ENCODE measurements around the gene PANK4. TPM values are rescaled to one million over a fixed set of nuclear protein-coding genes. Genes with fewer than 3 reads are reported as not detected.
A peak's percentile ranks its signal among the peaks of the same experiment; 100 is the strongest.
"Not testable (repeated sequence)": the region's sequence is repeated elsewhere in the genome, so short reads cannot be mapped to it uniquely, and the experiment has no call there.

Gene PANK4
- total RNA-seq, 4 donors from 2014 or later: 43.4 to 82.5 (median 70.5) TPM

DNA sequence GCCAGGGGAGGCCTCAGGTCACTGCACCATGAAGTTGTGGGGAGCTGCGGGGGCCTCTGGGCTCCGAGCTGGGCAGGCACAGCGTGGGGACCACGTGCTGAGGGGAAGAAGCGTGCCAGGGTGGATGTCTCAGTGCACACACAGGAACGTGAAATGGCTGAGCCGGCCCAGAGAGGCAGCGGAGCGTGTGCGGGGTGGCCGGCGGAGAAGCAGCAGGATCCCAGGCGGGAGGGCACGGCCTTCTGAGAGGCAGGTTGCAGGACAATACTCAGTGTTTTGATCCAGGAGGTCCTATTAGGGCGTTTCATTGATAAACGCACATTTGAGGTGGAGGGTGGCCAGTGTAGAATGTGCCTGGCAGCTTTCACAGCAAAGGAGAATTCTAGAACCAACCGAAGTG, 42.7 kb upstream of the PANK4 start:
- H3K4me3 ChIP-seq: no peak overlapping the region
- TF ChIP-seq POLR2A (IDR thresholded peaks at IDR 0.05): no peak
- TF ChIP-seq, protein P1, sequence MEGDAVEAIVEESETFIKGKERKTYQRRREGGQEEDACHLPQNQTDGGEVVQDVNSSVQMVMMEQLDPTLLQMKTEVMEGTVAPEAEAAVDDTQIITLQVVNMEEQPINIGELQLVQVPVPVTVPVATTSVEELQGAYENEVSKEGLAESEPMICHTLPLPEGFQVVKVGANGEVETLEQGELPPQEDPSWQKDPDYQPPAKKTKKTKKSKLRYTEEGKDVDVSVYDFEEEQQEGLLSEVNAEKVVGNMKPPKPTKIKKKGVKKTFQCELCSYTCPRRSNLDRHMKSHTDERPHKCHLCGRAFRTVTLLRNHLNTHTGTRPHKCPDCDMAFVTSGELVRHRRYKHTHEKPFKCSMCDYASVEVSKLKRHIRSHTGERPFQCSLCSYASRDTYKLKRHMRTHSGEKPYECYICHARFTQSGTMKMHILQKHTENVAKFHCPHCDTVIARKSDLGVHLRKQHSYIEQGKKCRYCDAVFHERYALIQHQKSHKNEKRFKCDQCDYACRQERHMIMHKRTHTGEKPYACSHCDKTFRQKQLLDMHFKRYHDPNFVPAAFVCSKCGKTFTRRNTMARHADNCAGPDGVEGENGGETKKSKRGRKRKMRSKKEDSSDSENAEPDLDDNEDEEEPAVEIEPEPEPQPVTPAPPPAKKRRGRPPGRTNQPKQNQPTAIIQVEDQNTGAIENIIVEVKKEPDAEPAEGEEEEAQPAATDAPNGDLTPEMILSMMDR (IDR thresholded peaks at IDR 0.05): no peak
- peaks cover 0 to 4% of the 10 kb centered on the region in 2 donors for H3K27me3 ChIP-seq

DNA sequence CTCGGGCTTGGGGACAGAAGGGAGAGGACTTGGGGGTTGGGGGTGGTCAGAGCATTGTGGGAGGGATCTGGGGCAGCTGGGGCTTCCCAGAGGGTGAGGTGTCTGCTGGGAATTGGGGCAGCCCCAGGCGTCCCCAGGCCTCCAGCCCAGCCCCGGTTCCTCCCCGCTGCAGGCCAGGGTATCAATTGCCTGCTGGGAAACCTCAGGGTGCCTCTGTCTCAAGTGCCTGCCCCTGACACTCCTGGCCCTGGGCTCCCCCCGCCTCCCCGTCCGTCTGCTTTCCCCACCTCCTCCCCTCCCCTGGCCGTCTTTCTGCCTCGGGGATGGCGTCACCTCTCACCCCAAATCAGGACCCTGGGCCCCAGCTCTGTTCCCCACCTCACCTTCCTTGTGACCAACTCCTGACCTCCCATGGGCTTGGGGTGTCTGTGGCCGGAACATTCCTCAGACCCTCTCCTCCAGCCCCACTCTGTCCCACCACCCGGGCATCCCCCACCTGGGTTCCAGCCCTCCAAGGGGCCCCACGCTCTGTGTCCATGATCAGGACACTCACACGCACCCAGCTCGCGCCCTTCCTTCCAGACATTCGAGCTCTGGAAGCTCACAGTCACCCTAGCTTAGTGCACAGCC, 41.9 kb upstream of the PANK4 start:
- H3K9me3 ChIP-seq, H3K4me3 ChIP-seq, H3K36me3 ChIP-seq, DNase-seq, H3K27ac ChIP-seq, H3K27me3 ChIP-seq: not testable (repeated sequence)
- H3K4me1 ChIP-seq: peaks cover 0 to 16% (median 0%) of the 10 kb centered on the region in 4 donors

More for the DNA sequence above, 42.7 kb upstream of the PANK4 start:
- DNase-seq: peak in 1 of 3 donors; percentile 41
- Histone ChIP-seq H3K27ac (no peak overlapping the region), H3K4me1 (peaks cover 0 to 13% (median 0%) of the 10 kb centered on the region in 4 donors), H3K36me3 (peaks cover 0 to under 1% (median 0%) of the 10 kb centered on the region in 3 donors), H3K9me3 (no peaks in the 10 kb centered on the region)

- peaks cover 0 to 4% of the 10 kb centered on the region in 2 donors for H3K27me3 ChIP-seq
- H3K27ac ChIP-seq: no peak overlapping the region
- no peak overlapping the region for H3K4me3 ChIP-seq
- TF ChIP-seq, protein P1 (IDR thresholded peaks at IDR 0.05): no peak
- TF ChIP-seq POLR2A (IDR thresholded peaks at IDR 0.05): no peak
- H3K9me3 ChIP-seq: no peaks in the 10 kb centered on the region
- H3K36me3 ChIP-seq: peaks cover 0 to 20% (median 0%) of the 10 kb centered on the region in 3 donors
- DNase-seq: peak in 1 of 3 donors; percentile 43
- H3K4me1 ChIP-seq: peaks cover 0 to 16% (median 0%) of the 10 kb centered on the region in 4 donors
Observed at GRCh38 chr1:2567083-2567679, 40.8 kb upstream of the PANK4 start.

DNA sequence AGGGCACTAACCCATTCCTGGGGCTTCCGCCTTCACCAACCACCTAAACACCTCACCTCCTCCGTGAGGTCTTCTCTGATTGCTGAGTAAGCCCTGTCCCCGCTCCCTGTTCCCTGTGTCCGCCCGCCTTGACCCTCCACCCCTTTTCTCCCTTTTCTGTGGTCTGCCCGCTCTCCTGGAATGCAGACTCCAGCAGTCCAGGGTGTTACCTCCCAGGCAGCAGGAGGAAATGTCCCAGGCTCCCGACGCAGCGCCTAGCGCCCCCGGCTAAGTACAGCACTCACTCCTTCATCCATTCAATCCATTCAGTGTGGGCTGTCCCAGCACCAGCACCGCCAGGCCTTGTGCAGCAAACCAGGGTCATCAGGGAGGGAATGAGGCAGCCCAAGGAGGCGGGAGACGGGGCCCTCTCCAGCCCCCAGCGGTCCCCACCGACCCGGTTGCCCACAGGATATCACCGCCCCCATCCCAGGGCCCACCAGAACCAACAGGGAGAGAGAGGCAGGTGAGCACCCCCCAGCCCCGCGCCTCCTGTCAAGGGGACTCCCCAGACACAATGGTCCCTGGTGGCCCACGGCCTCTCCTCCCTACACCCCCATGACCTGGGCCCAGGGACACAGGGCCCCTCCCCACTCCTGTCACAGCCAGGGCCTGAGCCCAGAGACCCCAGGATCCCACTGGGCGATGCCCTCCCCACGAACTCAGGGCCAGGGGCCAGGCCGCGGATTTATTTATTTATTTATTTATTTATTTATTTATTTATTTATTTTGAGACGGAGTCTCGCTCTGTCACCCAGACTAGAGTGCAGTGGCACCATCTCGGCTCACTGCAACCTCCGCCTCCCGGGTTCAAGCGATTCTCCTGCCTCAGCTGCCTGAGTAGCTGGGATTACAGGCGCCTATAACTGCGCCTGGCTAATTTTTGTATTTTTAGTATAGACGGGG, 40.0 kb upstream of the PANK4 start:
- peaks cover 0 to 4% of the 10 kb centered on the region in 2 donors for H3K27me3 ChIP-seq
- H3K4me1 ChIP-seq: peaks cover 0 to 16% (median 0%) of the 10 kb centered on the region in 4 donors
- no peak overlapping the region for H3K4me3 ChIP-seq
- DNase-seq: peak in 1 of 3 donors; percentile 46
- no peak overlapping the region for H3K27ac ChIP-seq
- TF ChIP-seq, protein P1 (IDR thresholded peaks at IDR 0.05): no peak
- TF ChIP-seq POLR2A (IDR thresholded peaks at IDR 0.05): no peak
- no peaks in the 10 kb centered on the region for H3K9me3 ChIP-seq
- H3K36me3 ChIP-seq: peaks cover 0 to 28% (median 0%) of the 10 kb centered on the region in 3 donors

- Histone ChIP-seq H3K4me1 (peaks cover 0 to 16% (median 0%) of the 10 kb centered on the region in 4 donors), H3K9me3 (no peaks in the 10 kb centered on the region), H3K4me3 (no peak overlapping the region), H3K27me3 (peaks cover 0 to 4% of the 10 kb centered on the region in 2 donors), H3K36me3 (peaks cover 0 to 42% (median 0%) of the 10 kb centered on the region in 3 donors), H3K27ac (no peak overlapping the region)
- peak in 1 of 3 donors; percentile 67 for DNase-seq
- no peak for TF ChIP-seq POLR2A (IDR thresholded peaks at IDR 0.05)
- TF ChIP-seq, protein P1 (IDR thresholded peaks at IDR 0.05): no peak
Observed at GRCh38 chr1:2564815-2565374, 38.5 kb upstream of the PANK4 start.

Measured in Peyer's patch (tissue), 4 donors.